ENCODE measurements around the gene INPP4B.

Gene INPP4B

GRCh38 chr4:142211444-142211843, 634.7 kb downstream of the INPP4B start:
- no peak for DNase-seq (ENCODE audit: low read depth)
- no peak for TF ChIP-seq CTCF (conservative IDR thresholded peaks at IDR 0.05; ENCODE audit: low read length)
- H3K4me3 ChIP-seq (ENCODE audit: low read length) = no peak overlapping the region

DNA sequence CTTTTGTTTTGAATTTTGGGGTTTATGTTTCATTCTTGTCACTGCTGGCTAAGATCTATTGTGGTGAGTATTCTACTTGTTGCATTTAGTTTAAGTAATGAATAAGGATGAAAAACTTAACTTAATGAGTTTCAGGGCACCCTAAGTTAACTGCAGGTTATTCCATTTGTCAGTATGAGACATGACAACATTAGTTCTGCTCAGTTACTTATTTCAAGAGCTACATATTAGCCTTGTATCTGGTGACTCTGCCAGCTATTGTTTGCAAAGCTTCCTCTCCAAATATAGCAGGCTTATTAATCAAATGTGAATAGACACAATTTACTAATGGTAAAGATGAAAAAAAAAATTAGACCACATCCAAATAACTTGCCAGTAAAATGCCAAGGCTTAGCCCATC, 642.6 kb downstream of the INPP4B start:
- no peak overlapping the region for H3K4me3 ChIP-seq (ENCODE audit: low read length)
- no peak for DNase-seq (ENCODE audit: low read depth)
- TF ChIP-seq CTCF (conservative IDR thresholded peaks at IDR 0.05; ENCODE audit: low read length) = no peak

- no peak for DNase-seq (ENCODE audit: low read depth)
Observed at GRCh38 chr4:142202404-142203332, 643.4 kb downstream of the INPP4B start.

GRCh38 chr4:142201041-142201440, 645.1 kb downstream of the INPP4B start:
- no peak overlapping the region for H3K4me3 ChIP-seq (ENCODE audit: low read length)
- DNase-seq (ENCODE audit: low read depth) = no peak
- no peak for TF ChIP-seq CTCF (conservative IDR thresholded peaks at IDR 0.05; ENCODE audit: low read length)

More at GRCh38 chr4:142202404-142203332, 643.4 kb downstream of the INPP4B start:
- TF ChIP-seq CTCF (conservative IDR thresholded peaks at IDR 0.05; ENCODE audit: low read length) = no peak
- no peak overlapping the region for H3K4me3 ChIP-seq (ENCODE audit: low read length)

- peak; percentile 23 for DNase-seq (ENCODE audit: low read depth)
- H3K4me3 ChIP-seq (ENCODE audit: low read length) = no peak overlapping the region
- no peak for TF ChIP-seq CTCF (conservative IDR thresholded peaks at IDR 0.05; ENCODE audit: low read length)
Observed at GRCh38 chr4:142194905-142195304, 651.2 kb downstream of the INPP4B start.

- no peak for TF ChIP-seq CTCF (conservative IDR thresholded peaks at IDR 0.05; ENCODE audit: low read length)
- no peak overlapping the region for H3K4me3 ChIP-seq (ENCODE audit: low read length)
- peak; percentile 24 for DNase-seq (ENCODE audit: low read depth)
Observed at GRCh38 chr4:142191901-142192300, 654.2 kb downstream of the INPP4B start.

DNA sequence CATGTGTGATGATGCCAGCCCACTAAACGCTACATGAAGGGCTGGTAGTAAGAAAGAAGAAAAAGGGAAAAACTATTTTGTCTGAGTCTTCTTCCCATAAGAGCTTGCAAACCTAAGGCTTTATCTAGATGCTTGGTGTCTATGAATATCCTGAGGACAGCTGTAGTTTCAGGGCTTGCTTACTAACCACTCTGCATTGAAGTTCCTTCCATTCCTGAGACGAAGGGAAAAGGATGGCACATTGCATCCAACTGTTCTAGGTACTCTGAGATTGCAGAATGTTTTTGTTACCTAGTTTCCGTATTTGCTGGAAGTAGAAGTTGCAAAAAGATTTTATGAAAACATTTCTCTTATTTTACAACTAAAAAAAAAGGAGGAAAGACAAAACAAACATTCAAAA, 665.1 kb downstream of the INPP4B start:
- DNase-seq (ENCODE audit: low read depth) = no peak
- H3K4me3 ChIP-seq (ENCODE audit: low read length) = no peak overlapping the region
- TF ChIP-seq CTCF (conservative IDR thresholded peaks at IDR 0.05; ENCODE audit: low read length) = no peak
